OCI-LY7 (cell line): ENCODE measurements around the gene THG1L.

ENCODE experiments used
- CTCF ChIP-seq: fragments of 200-600 bp; sonication (generic); conservative IDR thresholded peaks from 2 replicates; pipeline ENCODE4 v1.5.1; 2014; ENCODE audit warnings: mild to moderate bottlenecking, antibody characterized with exemption, low read length, moderate library complexity, mixed read lengths
- EZH2phosphoT487 ChIP-seq: fragments of 200-600 bp; sonication (generic); IDR thresholded peaks from 2 replicates; pipeline ENCODE4 v1.6.1; 2018; ENCODE audit warnings: low read depth, borderline replicate concordance, mild to moderate bottlenecking, mixed run types, antibody characterized with exemption, low read length, moderate library complexity, mixed read lengths

- no peak for TF ChIP-seq CTCF
- TF ChIP-seq EZH2phosphoT487: no peak
Observed at GRCh38 chr5:157708866-157709265, 22.4 kb upstream of the THG1L start.
